ENCODE data around the gene MYCN.

DNA sequence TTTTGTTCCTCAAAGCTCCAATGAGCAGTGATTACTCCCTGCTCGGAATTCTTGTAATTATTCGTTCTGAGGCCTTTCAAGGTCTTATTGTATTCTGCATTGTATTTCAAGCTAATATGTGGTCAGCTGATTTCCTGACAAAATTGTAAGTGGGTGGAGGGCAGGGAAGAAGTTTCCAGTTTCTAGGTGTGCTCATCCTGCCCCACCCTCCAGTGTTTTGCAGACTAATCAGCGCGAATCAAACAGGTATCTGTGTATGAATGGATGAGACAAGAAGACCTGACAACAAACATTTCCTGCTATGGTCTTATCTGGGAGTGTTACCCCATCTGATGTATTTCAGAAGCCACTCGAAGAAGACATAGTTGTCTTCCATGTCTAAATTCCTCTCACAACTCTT lies 35.3 kb downstream of the MYCN start:
- TF ChIP-seq, protein P1, sequence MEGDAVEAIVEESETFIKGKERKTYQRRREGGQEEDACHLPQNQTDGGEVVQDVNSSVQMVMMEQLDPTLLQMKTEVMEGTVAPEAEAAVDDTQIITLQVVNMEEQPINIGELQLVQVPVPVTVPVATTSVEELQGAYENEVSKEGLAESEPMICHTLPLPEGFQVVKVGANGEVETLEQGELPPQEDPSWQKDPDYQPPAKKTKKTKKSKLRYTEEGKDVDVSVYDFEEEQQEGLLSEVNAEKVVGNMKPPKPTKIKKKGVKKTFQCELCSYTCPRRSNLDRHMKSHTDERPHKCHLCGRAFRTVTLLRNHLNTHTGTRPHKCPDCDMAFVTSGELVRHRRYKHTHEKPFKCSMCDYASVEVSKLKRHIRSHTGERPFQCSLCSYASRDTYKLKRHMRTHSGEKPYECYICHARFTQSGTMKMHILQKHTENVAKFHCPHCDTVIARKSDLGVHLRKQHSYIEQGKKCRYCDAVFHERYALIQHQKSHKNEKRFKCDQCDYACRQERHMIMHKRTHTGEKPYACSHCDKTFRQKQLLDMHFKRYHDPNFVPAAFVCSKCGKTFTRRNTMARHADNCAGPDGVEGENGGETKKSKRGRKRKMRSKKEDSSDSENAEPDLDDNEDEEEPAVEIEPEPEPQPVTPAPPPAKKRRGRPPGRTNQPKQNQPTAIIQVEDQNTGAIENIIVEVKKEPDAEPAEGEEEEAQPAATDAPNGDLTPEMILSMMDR (IDR thresholded peaks at IDR 0.05), result no peak
- TF ChIP-seq, protein P2, sequence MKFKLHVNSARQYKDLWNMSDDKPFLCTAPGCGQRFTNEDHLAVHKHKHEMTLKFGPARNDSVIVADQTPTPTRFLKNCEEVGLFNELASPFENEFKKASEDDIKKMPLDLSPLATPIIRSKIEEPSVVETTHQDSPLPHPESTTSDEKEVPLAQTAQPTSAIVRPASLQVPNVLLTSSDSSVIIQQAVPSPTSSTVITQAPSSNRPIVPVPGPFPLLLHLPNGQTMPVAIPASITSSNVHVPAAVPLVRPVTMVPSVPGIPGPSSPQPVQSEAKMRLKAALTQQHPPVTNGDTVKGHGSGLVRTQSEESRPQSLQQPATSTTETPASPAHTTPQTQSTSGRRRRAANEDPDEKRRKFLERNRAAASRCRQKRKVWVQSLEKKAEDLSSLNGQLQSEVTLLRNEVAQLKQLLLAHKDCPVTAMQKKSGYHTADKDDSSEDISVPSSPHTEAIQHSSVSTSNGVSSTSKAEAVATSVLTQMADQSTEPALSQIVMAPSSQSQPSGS (CRISPR knock-in tag; IDR thresholded peaks at IDR 0.05; ENCODE audit: borderline replicate concordance, low read depth), result no peak
- TF ChIP-seq, protein P3, sequence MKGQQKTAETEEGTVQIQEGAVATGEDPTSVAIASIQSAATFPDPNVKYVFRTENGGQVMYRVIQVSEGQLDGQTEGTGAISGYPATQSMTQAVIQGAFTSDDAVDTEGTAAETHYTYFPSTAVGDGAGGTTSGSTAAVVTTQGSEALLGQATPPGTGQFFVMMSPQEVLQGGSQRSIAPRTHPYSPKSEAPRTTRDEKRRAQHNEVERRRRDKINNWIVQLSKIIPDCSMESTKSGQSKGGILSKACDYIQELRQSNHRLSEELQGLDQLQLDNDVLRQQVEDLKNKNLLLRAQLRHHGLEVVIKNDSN (CRISPR knock-in tag; IDR thresholded peaks at IDR 0.05), result no peak
- TF ChIP-seq, protein P4, sequence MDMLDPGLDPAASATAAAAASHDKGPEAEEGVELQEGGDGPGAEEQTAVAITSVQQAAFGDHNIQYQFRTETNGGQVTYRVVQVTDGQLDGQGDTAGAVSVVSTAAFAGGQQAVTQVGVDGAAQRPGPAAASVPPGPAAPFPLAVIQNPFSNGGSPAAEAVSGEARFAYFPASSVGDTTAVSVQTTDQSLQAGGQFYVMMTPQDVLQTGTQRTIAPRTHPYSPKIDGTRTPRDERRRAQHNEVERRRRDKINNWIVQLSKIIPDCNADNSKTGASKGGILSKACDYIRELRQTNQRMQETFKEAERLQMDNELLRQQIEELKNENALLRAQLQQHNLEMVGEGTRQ (CRISPR knock-in tag; IDR thresholded peaks at IDR 0.05), result no peak
- TF ChIP-seq, protein P5, sequence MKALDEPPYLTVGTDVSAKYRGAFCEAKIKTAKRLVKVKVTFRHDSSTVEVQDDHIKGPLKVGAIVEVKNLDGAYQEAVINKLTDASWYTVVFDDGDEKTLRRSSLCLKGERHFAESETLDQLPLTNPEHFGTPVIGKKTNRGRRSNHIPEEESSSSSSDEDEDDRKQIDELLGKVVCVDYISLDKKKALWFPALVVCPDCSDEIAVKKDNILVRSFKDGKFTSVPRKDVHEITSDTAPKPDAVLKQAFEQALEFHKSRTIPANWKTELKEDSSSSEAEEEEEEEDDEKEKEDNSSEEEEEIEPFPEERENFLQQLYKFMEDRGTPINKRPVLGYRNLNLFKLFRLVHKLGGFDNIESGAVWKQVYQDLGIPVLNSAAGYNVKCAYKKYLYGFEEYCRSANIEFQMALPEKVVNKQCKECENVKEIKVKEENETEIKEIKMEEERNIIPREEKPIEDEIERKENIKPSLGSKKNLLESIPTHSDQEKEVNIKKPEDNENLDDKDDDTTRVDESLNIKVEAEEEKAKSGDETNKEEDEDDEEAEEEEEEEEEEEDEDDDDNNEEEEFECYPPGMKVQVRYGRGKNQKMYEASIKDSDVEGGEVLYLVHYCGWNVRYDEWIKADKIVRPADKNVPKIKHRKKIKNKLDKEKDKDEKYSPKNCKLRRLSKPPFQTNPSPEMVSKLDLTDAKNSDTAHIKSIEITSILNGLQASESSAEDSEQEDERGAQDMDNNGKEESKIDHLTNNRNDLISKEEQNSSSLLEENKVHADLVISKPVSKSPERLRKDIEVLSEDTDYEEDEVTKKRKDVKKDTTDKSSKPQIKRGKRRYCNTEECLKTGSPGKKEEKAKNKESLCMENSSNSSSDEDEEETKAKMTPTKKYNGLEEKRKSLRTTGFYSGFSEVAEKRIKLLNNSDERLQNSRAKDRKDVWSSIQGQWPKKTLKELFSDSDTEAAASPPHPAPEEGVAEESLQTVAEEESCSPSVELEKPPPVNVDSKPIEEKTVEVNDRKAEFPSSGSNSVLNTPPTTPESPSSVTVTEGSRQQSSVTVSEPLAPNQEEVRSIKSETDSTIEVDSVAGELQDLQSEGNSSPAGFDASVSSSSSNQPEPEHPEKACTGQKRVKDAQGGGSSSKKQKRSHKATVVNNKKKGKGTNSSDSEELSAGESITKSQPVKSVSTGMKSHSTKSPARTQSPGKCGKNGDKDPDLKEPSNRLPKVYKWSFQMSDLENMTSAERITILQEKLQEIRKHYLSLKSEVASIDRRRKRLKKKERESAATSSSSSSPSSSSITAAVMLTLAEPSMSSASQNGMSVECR (CRISPR knock-in tag; IDR thresholded peaks at IDR 0.05; ENCODE audit: borderline replicate concordance), result no peak

Measured in WTC11 (cell line).